Panc1 (cell line): Measurements from ENCODE around the gene SLC66A1. TPM values are rescaled to one million over a fixed set of nuclear protein-coding genes. Genes with fewer than 3 reads are reported as not detected.

Source experiments
- ATAC-seq: fragments of 200-7000 bp; cut with Tn5 transposase; 2 replicates; pipeline ENCODE4 v1.9.1; 2020; ENCODE audit warnings: mild to moderate bottlenecking, moderate library complexity
- BruUV-seq: library from RNA; stranded (reverse); fragments of 400-500 nt; replicated peaks from 2 replicates; lab custom pipeline; 2021; lab: Mats Ljungman, UMichigan
- CTCF ChIA-PET: fragments of 300-600 bp; sonication (Branson Sonifier 250); formaldehyde crosslinking; loops from one replicate; lab custom pipeline; 2022; ENCODE audit warnings: antibody characterized with exemption; lab: Charles Lee
- POLR2A ChIA-PET: fragments of 300-600 bp; sonication (Branson Sonifier 250); formaldehyde crosslinking; loops from one replicate; lab custom pipeline; 2022; ENCODE audit warnings: antibody characterized with exemption; lab: Charles Lee
- DNase-seq: peaks from one replicate; pipeline ENCODE4 v3.0.0-alpha.2; 2010; ENCODE audit warnings: low read depth, low spot score
- H3K27ac ChIP-seq: 2 replicates; pipeline ENCODE4 v1.5.1; 2011; ENCODE audit warnings: mild to moderate bottlenecking, low read length, inconsistent platforms
- H3K27me3 ChIP-seq: fragments of 200-500 bp; sonication (Bioruptor generic); 2 replicates; pipeline ENCODE4 v1.6.0; 2014; ENCODE audit warnings: low read length, inconsistent platforms; ENCODE audit not compliant: control insufficient read depth, insufficient read depth
- H3K36me3 ChIP-seq: fragments of 200-500 bp; sonication (Bioruptor generic); 2 replicates; pipeline ENCODE4 v1.5.1; 2014; ENCODE audit warnings: inconsistent platforms, mild to moderate bottlenecking, low read length, moderate library complexity; ENCODE audit not compliant: control insufficient read depth, insufficient read depth
- H3K4me1 ChIP-seq: 2 replicates; pipeline ENCODE4 v1.5.1; 2011; ENCODE audit warnings: inconsistent platforms, mild to moderate bottlenecking, low read length, moderate library complexity; ENCODE audit not compliant: control insufficient read depth, insufficient read depth
- H3K4me3 ChIP-seq, 2 experiments: 2 replicates each; pipeline ENCODE4 v1.5.1; 2011 to 2012; ENCODE audit warnings: low read depth in 2 of 2, low read length in 2 of 2, mild to moderate bottlenecking in 2 of 2, inconsistent platforms in 1 of 2, moderate library complexity in 1 of 2
- H3K9me3 ChIP-seq: fragments of 200-500 bp; sonication (Bioruptor generic); 2 replicates; pipeline ENCODE4 v1.5.1; 2014; ENCODE audit warnings: low read depth, mild to moderate bottlenecking, inconsistent platforms, low read length, moderate library complexity; ENCODE audit not compliant: control insufficient read depth, insufficient read depth
- POLR2AphosphoS5 ChIP-seq: IDR thresholded peaks from 2 replicates; pipeline ENCODE4 v1.6.1; 2012; ENCODE audit warnings: mild to moderate bottlenecking, low read depth, low read length, moderate library complexity
- SIN3A ChIP-seq: IDR thresholded peaks from 2 replicates; pipeline ENCODE4 v1.6.1; 2012; ENCODE audit warnings: low read depth, mild to moderate bottlenecking, low read length, moderate library complexity, borderline replicate concordance; ENCODE audit not compliant: insufficient read depth
- TCF7L2 ChIP-seq: IDR thresholded peaks from 2 replicates; pipeline ENCODE4 v1.6.1; 2011; ENCODE audit warnings: mild to moderate bottlenecking, low read depth, low read length, inconsistent platforms
- in situ Hi-C: cut with HindIII; loops from 2 replicates; pipeline ENCODE4 v1.10.0; 2016; ENCODE audit warnings: low sequenced_read_pairs, low pct_unique_long_range_greater_than_20kb
- intact Hi-C: fragments of 100-400 bp; cut with micrococcal nuclease; formaldehyde crosslinking; loops from one replicate; pipeline ENCODE4 v1.10.0; 2022; ENCODE audit not compliant: unreplicated experiment
- total RNA-seq: library from RNA; stranded (reverse); gene quantifications from one replicate; pipeline ENCODE4 v1.2.1, GENCODE V29; 2021; ENCODE audit not compliant: unreplicated experiment
- TF ChIP-seq, protein P1 (sequence below), 2 experiments: IDR thresholded peaks; 2 replicates each; pipeline ENCODE4 v1.6.1; 2011 to 2012; ENCODE audit warnings: low read depth in 2 of 2, control low read depth in 1 of 2, low read length in 1 of 2, mild to moderate bottlenecking in 1 of 2, moderate library complexity in 1 of 2; ENCODE audit not compliant: insufficient read depth in 1 of 2
- TF ChIP-seq, protein P2 (sequence below): fragments of 450-650 bp; IDR thresholded peaks from 2 replicates; pipeline ENCODE4 v1.5.1; 2017; ENCODE audit warnings: mild to moderate bottlenecking

Gene SLC66A1
- total RNA-seq, 1 experiment from 2014 or later, result 42.0 TPM

DNA sequence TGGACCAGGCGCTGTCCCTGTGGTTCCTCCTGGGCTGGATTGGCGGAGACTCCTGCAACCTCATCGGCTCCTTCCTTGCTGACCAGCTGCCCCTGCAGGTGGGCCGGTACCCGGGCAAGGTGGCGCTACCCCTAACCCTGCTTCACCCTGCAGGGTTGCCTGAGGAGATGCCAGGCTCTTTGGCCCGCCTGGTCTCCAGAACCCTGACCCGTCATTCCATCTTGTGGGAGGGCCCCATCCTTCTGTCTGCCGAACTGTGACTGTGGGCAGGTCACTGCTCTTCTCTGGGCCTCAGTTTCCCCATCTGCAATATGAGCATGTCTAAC, 12.5 kb downstream of the SLC66A1 start:
- H3K9me3 ChIP-seq, result no peaks in the 10 kb centered on the region
- intact Hi-C loops, result no loop called here
- no peak for ATAC-seq
- no peak for DNase-seq
- POLR2A ChIA-PET, result no interaction called here
- no peak overlapping the region for H3K27ac ChIP-seq
- in situ Hi-C loops, result no loop called here
- BruUV-seq, result no TSS peak
- no peak overlapping the region for H3K4me3 ChIP-seq
- no peaks in the 10 kb centered on the region for H3K27me3 ChIP-seq
- H3K4me1 ChIP-seq, result no peaks in the 10 kb centered on the region
- CTCF ChIA-PET, result no interaction called here
- TF ChIP-seq TCF7L2 (no peak), POLR2AphosphoS5 (no peak), SIN3A (no peak)
- TF ChIP-seq, protein P1, sequence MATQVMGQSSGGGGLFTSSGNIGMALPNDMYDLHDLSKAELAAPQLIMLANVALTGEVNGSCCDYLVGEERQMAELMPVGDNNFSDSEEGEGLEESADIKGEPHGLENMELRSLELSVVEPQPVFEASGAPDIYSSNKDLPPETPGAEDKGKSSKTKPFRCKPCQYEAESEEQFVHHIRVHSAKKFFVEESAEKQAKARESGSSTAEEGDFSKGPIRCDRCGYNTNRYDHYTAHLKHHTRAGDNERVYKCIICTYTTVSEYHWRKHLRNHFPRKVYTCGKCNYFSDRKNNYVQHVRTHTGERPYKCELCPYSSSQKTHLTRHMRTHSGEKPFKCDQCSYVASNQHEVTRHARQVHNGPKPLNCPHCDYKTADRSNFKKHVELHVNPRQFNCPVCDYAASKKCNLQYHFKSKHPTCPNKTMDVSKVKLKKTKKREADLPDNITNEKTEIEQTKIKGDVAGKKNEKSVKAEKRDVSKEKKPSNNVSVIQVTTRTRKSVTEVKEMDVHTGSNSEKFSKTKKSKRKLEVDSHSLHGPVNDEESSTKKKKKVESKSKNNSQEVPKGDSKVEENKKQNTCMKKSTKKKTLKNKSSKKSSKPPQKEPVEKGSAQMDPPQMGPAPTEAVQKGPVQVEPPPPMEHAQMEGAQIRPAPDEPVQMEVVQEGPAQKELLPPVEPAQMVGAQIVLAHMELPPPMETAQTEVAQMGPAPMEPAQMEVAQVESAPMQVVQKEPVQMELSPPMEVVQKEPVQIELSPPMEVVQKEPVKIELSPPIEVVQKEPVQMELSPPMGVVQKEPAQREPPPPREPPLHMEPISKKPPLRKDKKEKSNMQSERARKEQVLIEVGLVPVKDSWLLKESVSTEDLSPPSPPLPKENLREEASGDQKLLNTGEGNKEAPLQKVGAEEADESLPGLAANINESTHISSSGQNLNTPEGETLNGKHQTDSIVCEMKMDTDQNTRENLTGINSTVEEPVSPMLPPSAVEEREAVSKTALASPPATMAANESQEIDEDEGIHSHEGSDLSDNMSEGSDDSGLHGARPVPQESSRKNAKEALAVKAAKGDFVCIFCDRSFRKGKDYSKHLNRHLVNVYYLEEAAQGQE (IDR thresholded peaks at IDR 0.05; ENCODE audit: insufficient read depth in 1 of 2, low read depth in 2 of 2, low read length in 1 of 2), result no peak
- TF ChIP-seq, protein P2, sequence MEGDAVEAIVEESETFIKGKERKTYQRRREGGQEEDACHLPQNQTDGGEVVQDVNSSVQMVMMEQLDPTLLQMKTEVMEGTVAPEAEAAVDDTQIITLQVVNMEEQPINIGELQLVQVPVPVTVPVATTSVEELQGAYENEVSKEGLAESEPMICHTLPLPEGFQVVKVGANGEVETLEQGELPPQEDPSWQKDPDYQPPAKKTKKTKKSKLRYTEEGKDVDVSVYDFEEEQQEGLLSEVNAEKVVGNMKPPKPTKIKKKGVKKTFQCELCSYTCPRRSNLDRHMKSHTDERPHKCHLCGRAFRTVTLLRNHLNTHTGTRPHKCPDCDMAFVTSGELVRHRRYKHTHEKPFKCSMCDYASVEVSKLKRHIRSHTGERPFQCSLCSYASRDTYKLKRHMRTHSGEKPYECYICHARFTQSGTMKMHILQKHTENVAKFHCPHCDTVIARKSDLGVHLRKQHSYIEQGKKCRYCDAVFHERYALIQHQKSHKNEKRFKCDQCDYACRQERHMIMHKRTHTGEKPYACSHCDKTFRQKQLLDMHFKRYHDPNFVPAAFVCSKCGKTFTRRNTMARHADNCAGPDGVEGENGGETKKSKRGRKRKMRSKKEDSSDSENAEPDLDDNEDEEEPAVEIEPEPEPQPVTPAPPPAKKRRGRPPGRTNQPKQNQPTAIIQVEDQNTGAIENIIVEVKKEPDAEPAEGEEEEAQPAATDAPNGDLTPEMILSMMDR, result no peak
- H3K36me3 ChIP-seq, result no peaks in the 10 kb centered on the region; the same call in 1 of the 2 replicates

DNA sequence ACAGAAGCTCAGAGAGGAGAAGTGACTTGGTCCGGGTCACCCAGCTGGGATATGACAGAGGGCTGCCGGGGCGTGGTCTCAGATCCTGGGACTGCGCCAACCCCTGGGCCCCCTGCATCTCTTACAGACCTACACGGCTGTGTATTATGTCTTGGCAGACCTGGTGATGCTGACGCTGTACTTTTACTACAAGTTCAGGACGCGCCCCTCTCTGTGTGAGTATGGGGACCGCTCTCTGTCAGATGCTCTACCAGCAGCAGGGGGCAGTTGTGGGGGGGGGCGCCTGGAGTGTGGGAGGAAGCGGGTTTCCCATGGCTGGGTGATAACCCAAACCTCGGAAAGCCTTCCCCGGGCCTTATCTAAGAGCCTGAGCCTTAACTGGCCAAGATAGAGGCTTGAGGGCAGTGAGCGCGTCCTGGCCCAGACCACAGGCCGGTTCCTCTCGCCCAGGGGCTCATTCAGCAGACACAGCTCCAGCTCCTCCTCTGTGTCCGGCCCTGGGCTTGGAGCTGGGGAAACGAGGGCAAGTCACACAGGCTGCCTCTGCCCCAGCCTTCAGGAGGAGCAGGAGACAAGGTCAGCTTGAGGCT, 13.3 kb downstream of the SLC66A1 start:
- intact Hi-C loops (no loop called here), in situ Hi-C loops (no loop called here)
- Histone ChIP-seq H3K27ac (no peak overlapping the region), H3K4me1 (no peaks in the 10 kb centered on the region), H3K4me3 (no peak overlapping the region), H3K36me3 (no peaks in the 10 kb centered on the region; the same call in 1 of the 2 replicates), H3K9me3 (no peaks in the 10 kb centered on the region), H3K27me3 (no peaks in the 10 kb centered on the region)
- ATAC-seq (no peak), DNase-seq (no peak)
- TF ChIP-seq, protein P2, result no peak
- TF ChIP-seq TCF7L2 (no peak), POLR2AphosphoS5 (no peak), SIN3A (no peak)
- TF ChIP-seq, protein P1 (IDR thresholded peaks at IDR 0.05; ENCODE audit: insufficient read depth in 1 of 2, low read depth in 2 of 2, low read length in 1 of 2), result no peak
- no TSS peak for BruUV-seq
- POLR2A ChIA-PET, result no interaction called here
- CTCF ChIA-PET, result interaction anchor here (0.6 to 1.0 kb wide), 2 partner anchors 40 to 336 kb away, joined by 3 read pairs; no protein-coding TSS in a partner anchor
